WTC11 (cell line): ENCODE results near the gene GEMIN2. TPM values are rescaled to one million over a fixed set of nuclear protein-coding genes. Genes with fewer than 3 reads are reported as not detected.
"Not testable (repeated sequence)": the region's sequence is repeated elsewhere in the genome, so short reads cannot be mapped to it uniquely, and the experiment has no call there.

Experiments
- ATAC-seq: fragments of 200-7000 bp; cut with Tn5 transposase; 2 replicates; pipeline ENCODE4 v1.10.0; 2021; ENCODE audit warnings: mild to moderate bottlenecking, moderate library complexity
- CTCF ChIA-PET: fragments of 300-600 bp; sonication (Branson Sonifier 250); formaldehyde crosslinking; loops from one replicate; lab custom pipeline; 2021; ENCODE audit warnings: antibody characterized with exemption; lab: Charles Lee
- POLR2A ChIA-PET: fragments of 350-600 bp; sonication (Branson Sonifier 250); formaldehyde crosslinking; loops from one replicate; lab custom pipeline; 2021; ENCODE audit warnings: antibody characterized with exemption; lab: Charles Lee
- DNase-seq: peaks from one replicate; pipeline ENCODE4 v3.0.0; 2021; ENCODE audit warnings: low spot score
- H3K27ac Mint-ChIP-seq: 2 replicates; pipeline ENCODE4 v1.8.0; 2021; ENCODE audit warnings: mixed read lengths
- H3K27me3 Mint-ChIP-seq: 2 replicates; pipeline ENCODE4 v1.8.0; 2021; ENCODE audit warnings: low read depth, mild to moderate bottlenecking, moderate library complexity, mixed read lengths
- H3K36me3 Mint-ChIP-seq: 2 replicates; pipeline ENCODE4 v1.8.0; 2021; ENCODE audit warnings: mixed read lengths
- H3K4me1 Mint-ChIP-seq: 2 replicates; pipeline ENCODE4 v1.8.0; 2022; ENCODE audit warnings: mixed read lengths
- H3K4me3 Mint-ChIP-seq: 2 replicates; pipeline ENCODE4 v1.8.0; 2021; ENCODE audit warnings: mild to moderate bottlenecking, moderate library complexity, mixed read lengths
- H3K9me3 Mint-ChIP-seq: 2 replicates; pipeline ENCODE4 v1.8.0; 2021; ENCODE audit warnings: mixed read lengths
- CBFB ChIP-seq: sonication (generic); formaldehyde crosslinking; IDR thresholded peaks from 2 replicates; pipeline ENCODE4 v1.8.1; 2022; ENCODE audit warnings: mild to moderate bottlenecking, low read depth, missing genetic modification reagents
- GTF2I ChIP-seq: fragments of 250-450 bp; sonication (Bioruptor Pico); conservative IDR thresholded peaks from 2 replicates; pipeline ENCODE4 v1.4.0; 2021; ENCODE audit warnings: mild to moderate bottlenecking
- KAT7 ChIP-seq: sonication (generic); formaldehyde crosslinking; IDR thresholded peaks from 2 replicates; pipeline ENCODE4 v1.8.1; 2023; ENCODE audit warnings: missing genetic modification reagents, mild to moderate bottlenecking, borderline replicate concordance
- NFE2L1 ChIP-seq: sonication (generic); formaldehyde crosslinking; IDR thresholded peaks from 2 replicates; pipeline ENCODE4 v1.8.1; 2023; ENCODE audit warnings: missing genetic modification reagents
- NR1H2 ChIP-seq: sonication (generic); formaldehyde crosslinking; IDR thresholded peaks from 2 replicates; pipeline ENCODE4 v1.9.0; 2021; ENCODE audit warnings: mild to moderate bottlenecking, moderate library complexity, missing genetic modification reagents
- PRRX2 ChIP-seq: fragments of 250-450 bp; sonication (Bioruptor Pico); IDR thresholded peaks from 2 replicates; pipeline ENCODE4 v1.8.0; 2021; ENCODE audit warnings: mild to moderate bottlenecking
- ZNF423 ChIP-seq: fragments of 250-450 bp; sonication (Bioruptor Pico); IDR thresholded peaks from 2 replicates; pipeline ENCODE4 v2.1.2; 2022; ENCODE audit warnings: mild to moderate bottlenecking, moderate library complexity
- total RNA-seq: library from RNA; stranded (reverse); gene quantifications from 3 replicates; pipeline ENCODE4 v1.2.3, GENCODE V29; 2021
- TF ChIP-seq, protein P1 (sequence below): sonication (generic); formaldehyde crosslinking; IDR thresholded peaks from 2 replicates; pipeline ENCODE4 v1.8.0; 2022; ENCODE audit warnings: mild to moderate bottlenecking, missing genetic modification reagents
- TF ChIP-seq, protein P2 (sequence below): sonication (generic); formaldehyde crosslinking; IDR thresholded peaks from 2 replicates; pipeline ENCODE4 v1.8.1; 2022; ENCODE audit warnings: mild to moderate bottlenecking, missing genetic modification reagents, moderate library complexity, borderline replicate concordance
- TF ChIP-seq, protein P3 (sequence below): sonication (generic); formaldehyde crosslinking; IDR thresholded peaks from 2 replicates; pipeline ENCODE4 v1.8.0; 2022; ENCODE audit warnings: mild to moderate bottlenecking, missing genetic modification reagents
- TF ChIP-seq, protein P4 (sequence below): sonication (generic); formaldehyde crosslinking; IDR thresholded peaks from 2 replicates; pipeline ENCODE4 v1.8.1; 2023; ENCODE audit warnings: mild to moderate bottlenecking, missing genetic modification reagents, borderline replicate concordance
- TF ChIP-seq, protein P5 (sequence below): fragments of 250-450 bp; sonication (Bioruptor Pico); IDR thresholded peaks from 2 replicates; pipeline ENCODE4 v1.9.0; 2021; ENCODE audit warnings: mild to moderate bottlenecking, borderline replicate concordance
- TF ChIP-seq, protein P6 (sequence below): fragments of 250-450 bp; sonication (Bioruptor Pico); IDR thresholded peaks from 2 replicates; pipeline ENCODE4 v1.8.0; 2021; ENCODE audit warnings: mild to moderate bottlenecking
- TF ChIP-seq, protein P7 (sequence below): sonication (generic); formaldehyde crosslinking; IDR thresholded peaks from 2 replicates; pipeline ENCODE4 v1.8.1; 2023; ENCODE audit warnings: mild to moderate bottlenecking, moderate library complexity, missing genetic modification reagents

The GEMIN2 gene
- total RNA-seq, 1 experiment from 2014 or later: 27.1 TPM

DNA sequence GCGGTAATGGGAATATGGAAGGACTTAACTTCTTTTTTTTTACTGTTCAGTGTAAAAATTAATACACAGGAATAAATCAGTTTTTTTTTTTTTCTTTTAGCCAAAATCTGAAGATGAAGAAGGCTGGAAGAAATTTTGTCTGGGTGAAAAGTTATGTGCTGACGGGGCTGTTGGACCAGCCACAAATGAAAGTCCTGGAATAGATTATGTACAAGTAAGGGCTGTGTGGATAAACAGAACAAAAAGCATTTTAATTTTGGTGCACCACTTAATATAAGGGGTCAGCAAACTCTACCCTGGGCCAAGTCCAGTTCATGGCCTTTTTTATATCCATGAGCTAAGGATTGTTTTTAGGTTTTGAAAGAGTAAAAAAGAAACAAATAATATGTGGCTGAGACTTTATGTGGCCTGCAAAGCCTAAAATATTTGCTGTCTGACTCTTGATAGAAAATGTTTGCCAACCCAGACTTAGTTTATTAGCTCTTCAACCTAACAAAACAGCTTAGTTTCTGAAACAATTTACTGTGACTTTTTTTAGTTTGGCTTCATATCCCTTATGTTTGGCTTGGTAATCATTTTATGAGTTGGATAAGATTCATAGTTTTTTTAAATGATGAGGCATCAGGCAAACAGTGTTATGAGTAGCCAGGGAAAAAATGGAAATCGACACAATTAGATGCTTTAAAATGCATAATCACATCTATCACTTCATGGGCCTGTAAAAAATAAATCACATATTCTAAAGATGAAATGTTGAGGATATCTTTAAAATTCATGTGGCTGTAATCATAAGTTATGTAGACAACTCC, 8.4 kb downstream of the GEMIN2 start:
- H3K36me3 Mint-ChIP-seq: peaks cover 48% of the 10 kb centered on the region

DNA sequence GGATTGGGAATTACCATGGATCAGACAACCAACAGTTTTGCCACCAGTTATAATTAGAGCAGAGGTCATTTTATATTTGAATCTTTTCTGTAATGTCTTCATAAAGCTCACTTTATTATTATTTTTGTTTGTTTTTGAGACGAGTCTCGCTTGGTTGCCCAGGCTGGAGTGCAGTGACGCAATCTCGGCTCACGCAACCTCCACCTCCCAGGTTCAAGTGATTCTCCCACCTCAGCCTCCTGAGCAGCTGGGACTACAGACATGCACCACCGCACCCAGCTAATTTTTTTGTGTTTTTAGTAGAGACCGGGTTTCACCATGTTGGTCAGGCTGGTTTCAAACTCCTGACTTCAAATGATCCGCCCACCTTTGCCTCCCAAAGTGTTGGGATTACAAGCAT, 23.7 kb downstream of the GEMIN2 start:
- H3K27me3 Mint-ChIP-seq, H3K4me3 Mint-ChIP-seq, H3K27ac Mint-ChIP-seq, CTCF ChIA-PET, POLR2A ChIA-PET, ATAC-seq, DNase-seq, H3K4me1 Mint-ChIP-seq: not testable (repeated sequence)
- Mint-ChIP-seq H3K9me3 (peaks cover 26% of the 10 kb centered on the region), H3K36me3 (peaks cover 67% of the 10 kb centered on the region)

More for the DNA sequence above, 8.4 kb downstream of the GEMIN2 start:
- TF ChIP-seq ZNF423 (CRISPR knock-in tag) (no peak), NR1H2 (CRISPR knock-in tag) (no peak), NFE2L1 (no peak), PRRX2 (CRISPR knock-in tag) (no peak)
- TF ChIP-seq, protein P1, sequence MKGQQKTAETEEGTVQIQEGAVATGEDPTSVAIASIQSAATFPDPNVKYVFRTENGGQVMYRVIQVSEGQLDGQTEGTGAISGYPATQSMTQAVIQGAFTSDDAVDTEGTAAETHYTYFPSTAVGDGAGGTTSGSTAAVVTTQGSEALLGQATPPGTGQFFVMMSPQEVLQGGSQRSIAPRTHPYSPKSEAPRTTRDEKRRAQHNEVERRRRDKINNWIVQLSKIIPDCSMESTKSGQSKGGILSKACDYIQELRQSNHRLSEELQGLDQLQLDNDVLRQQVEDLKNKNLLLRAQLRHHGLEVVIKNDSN: no peak
- TF ChIP-seq, protein P2, sequence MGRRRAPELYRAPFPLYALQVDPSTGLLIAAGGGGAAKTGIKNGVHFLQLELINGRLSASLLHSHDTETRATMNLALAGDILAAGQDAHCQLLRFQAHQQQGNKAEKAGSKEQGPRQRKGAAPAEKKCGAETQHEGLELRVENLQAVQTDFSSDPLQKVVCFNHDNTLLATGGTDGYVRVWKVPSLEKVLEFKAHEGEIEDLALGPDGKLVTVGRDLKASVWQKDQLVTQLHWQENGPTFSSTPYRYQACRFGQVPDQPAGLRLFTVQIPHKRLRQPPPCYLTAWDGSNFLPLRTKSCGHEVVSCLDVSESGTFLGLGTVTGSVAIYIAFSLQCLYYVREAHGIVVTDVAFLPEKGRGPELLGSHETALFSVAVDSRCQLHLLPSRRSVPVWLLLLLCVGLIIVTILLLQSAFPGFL (CRISPR knock-in tag): no peak
- CTCF ChIA-PET: no interaction called here
- no peaks in the 10 kb centered on the region for H3K27me3 Mint-ChIP-seq
- H3K4me1 Mint-ChIP-seq: no peaks in the 10 kb centered on the region
- no peak overlapping the region for H3K27ac Mint-ChIP-seq
- no peak overlapping the region for H3K4me3 Mint-ChIP-seq
- no peaks in the 10 kb centered on the region for H3K9me3 Mint-ChIP-seq
- POLR2A ChIA-PET: no interaction called here
- no peak for DNase-seq
- ATAC-seq: no peak

DNA sequence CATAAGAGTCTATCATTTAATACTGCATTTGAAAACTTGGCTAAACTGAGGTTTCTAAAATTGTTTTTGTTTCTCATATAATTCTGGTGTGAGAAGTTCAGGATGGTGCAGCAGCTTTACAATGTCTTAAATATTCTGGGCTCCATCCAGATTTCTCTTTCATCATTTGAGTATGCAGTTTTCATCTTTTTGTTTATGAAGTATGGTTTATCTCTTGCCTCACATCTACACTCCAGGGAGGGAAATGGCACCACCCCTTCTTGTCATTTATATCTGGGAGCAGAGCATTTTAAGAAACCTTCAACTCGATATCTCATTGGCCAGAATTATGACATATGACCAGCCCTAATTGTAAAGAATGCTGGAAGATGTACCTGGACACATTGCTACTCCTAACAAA, 24.3 kb downstream of the GEMIN2 start:
- H3K27me3 Mint-ChIP-seq: no peaks in the 10 kb centered on the region; the same call in 1 of the 2 replicates
- peaks cover 69% of the 10 kb centered on the region for H3K36me3 Mint-ChIP-seq
- H3K4me3 Mint-ChIP-seq: no peak overlapping the region
- H3K9me3 Mint-ChIP-seq: peaks cover 30% of the 10 kb centered on the region
- TF ChIP-seq CBFB (CRISPR knock-in tag) (no peak), GTF2I (CRISPR knock-in tag) (no peak), KAT7 (no peak)
- TF ChIP-seq, protein P3, sequence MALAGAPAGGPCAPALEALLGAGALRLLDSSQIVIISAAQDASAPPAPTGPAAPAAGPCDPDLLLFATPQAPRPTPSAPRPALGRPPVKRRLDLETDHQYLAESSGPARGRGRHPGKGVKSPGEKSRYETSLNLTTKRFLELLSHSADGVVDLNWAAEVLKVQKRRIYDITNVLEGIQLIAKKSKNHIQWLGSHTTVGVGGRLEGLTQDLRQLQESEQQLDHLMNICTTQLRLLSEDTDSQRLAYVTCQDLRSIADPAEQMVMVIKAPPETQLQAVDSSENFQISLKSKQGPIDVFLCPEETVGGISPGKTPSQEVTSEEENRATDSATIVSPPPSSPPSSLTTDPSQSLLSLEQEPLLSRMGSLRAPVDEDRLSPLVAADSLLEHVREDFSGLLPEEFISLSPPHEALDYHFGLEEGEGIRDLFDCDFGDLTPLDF (CRISPR knock-in tag): no peak
- TF ChIP-seq, protein P4, sequence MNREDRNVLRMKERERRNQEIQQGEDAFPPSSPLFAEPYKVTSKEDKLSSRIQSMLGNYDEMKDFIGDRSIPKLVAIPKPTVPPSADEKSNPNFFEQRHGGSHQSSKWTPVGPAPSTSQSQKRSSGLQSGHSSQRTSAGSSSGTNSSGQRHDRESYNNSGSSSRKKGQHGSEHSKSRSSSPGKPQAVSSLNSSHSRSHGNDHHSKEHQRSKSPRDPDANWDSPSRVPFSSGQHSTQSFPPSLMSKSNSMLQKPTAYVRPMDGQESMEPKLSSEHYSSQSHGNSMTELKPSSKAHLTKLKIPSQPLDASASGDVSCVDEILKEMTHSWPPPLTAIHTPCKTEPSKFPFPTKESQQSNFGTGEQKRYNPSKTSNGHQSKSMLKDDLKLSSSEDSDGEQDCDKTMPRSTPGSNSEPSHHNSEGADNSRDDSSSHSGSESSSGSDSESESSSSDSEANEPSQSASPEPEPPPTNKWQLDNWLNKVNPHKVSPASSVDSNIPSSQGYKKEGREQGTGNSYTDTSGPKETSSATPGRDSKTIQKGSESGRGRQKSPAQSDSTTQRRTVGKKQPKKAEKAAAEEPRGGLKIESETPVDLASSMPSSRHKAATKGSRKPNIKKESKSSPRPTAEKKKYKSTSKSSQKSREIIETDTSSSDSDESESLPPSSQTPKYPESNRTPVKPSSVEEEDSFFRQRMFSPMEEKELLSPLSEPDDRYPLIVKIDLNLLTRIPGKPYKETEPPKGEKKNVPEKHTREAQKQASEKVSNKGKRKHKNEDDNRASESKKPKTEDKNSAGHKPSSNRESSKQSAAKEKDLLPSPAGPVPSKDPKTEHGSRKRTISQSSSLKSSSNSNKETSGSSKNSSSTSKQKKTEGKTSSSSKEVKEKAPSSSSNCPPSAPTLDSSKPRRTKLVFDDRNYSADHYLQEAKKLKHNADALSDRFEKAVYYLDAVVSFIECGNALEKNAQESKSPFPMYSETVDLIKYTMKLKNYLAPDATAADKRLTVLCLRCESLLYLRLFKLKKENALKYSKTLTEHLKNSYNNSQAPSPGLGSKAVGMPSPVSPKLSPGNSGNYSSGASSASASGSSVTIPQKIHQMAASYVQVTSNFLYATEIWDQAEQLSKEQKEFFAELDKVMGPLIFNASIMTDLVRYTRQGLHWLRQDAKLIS: no peak
- TF ChIP-seq, protein P5, sequence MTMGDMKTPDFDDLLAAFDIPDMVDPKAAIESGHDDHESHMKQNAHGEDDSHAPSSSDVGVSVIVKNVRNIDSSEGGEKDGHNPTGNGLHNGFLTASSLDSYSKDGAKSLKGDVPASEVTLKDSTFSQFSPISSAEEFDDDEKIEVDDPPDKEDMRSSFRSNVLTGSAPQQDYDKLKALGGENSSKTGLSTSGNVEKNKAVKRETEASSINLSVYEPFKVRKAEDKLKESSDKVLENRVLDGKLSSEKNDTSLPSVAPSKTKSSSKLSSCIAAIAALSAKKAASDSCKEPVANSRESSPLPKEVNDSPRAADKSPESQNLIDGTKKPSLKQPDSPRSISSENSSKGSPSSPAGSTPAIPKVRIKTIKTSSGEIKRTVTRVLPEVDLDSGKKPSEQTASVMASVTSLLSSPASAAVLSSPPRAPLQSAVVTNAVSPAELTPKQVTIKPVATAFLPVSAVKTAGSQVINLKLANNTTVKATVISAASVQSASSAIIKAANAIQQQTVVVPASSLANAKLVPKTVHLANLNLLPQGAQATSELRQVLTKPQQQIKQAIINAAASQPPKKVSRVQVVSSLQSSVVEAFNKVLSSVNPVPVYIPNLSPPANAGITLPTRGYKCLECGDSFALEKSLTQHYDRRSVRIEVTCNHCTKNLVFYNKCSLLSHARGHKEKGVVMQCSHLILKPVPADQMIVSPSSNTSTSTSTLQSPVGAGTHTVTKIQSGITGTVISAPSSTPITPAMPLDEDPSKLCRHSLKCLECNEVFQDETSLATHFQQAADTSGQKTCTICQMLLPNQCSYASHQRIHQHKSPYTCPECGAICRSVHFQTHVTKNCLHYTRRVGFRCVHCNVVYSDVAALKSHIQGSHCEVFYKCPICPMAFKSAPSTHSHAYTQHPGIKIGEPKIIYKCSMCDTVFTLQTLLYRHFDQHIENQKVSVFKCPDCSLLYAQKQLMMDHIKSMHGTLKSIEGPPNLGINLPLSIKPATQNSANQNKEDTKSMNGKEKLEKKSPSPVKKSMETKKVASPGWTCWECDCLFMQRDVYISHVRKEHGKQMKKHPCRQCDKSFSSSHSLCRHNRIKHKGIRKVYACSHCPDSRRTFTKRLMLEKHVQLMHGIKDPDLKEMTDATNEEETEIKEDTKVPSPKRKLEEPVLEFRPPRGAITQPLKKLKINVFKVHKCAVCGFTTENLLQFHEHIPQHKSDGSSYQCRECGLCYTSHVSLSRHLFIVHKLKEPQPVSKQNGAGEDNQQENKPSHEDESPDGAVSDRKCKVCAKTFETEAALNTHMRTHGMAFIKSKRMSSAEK (CRISPR knock-in tag): no peak
- TF ChIP-seq, protein P1: no peak
- TF ChIP-seq, protein P6, sequence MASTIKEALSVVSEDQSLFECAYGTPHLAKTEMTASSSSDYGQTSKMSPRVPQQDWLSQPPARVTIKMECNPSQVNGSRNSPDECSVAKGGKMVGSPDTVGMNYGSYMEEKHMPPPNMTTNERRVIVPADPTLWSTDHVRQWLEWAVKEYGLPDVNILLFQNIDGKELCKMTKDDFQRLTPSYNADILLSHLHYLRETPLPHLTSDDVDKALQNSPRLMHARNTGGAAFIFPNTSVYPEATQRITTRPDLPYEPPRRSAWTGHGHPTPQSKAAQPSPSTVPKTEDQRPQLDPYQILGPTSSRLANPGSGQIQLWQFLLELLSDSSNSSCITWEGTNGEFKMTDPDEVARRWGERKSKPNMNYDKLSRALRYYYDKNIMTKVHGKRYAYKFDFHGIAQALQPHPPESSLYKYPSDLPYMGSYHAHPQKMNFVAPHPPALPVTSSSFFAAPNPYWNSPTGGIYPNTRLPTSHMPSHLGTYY (CRISPR knock-in tag): no peak
- TF ChIP-seq, protein P7, sequence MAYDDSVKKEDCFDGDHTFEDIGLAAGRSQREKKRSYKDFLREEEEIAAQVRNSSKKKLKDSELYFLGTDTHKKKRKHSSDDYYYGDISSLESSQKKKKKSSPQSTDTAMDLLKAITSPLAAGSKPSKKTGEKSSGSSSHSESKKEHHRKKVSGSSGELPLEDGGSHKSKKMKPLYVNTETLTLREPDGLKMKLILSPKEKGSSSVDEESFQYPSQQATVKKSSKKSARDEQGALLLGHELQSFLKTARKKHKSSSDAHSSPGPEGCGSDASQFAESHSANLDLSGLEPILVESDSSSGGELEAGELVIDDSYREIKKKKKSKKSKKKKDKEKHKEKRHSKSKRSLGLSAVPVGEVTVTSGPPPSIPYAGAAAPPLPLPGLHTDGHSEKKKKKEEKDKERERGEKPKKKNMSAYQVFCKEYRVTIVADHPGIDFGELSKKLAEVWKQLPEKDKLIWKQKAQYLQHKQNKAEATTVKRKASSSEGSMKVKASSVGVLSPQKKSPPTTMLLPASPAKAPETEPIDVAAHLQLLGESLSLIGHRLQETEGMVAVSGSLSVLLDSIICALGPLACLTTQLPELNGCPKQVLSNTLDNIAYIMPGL (CRISPR knock-in tag): no peak
- ChIA-PET POLR2A (no interaction called here), CTCF (no interaction called here)
- peaks cover 8% of the 10 kb centered on the region for H3K4me1 Mint-ChIP-seq
- DNase-seq: no peak
- no peak for ATAC-seq
- H3K27ac Mint-ChIP-seq: no peak overlapping the region
